GM23338 (cell line): ENCODE measurements around the gene KCNN3.

Source experiments
- CTCF ChIP-seq, 2 experiments: fragments of 200-600 bp in 1 of 2; sonication (generic) in 1 of 2; conservative IDR thresholded peaks; 2 replicates each; pipeline versions ENCODE4 v1.5.1 to v1.6.1; 2016 to 2017; ENCODE audit warnings: antibody characterized with exemption in 2 of 2, low read depth in 2 of 2, mild to moderate bottlenecking in 2 of 2, moderate library complexity in 1 of 2
- NANOG ChIP-seq: IDR thresholded peaks from 2 replicates; pipeline ENCODE4 v1.6.1; 2016; ENCODE audit warnings: antibody characterized with exemption, borderline replicate concordance
- POLR2AphosphoS5 ChIP-seq: IDR thresholded peaks from 2 replicates; pipeline ENCODE4 v1.6.1; 2016; ENCODE audit warnings: antibody characterized with exemption, low read depth
- ZNF462 ChIP-seq: fragments of 250-450 bp; sonication (Bioruptor Pico); IDR thresholded peaks from 2 replicates; pipeline ENCODE4 v1.5.0; 2020; ENCODE audit warnings: mild to moderate bottlenecking, moderate library complexity
- TF ChIP-seq, protein P1 (sequence below): IDR thresholded peaks from 2 replicates; pipeline ENCODE4 v1.6.1; 2016; ENCODE audit warnings: antibody characterized with exemption

DNA sequence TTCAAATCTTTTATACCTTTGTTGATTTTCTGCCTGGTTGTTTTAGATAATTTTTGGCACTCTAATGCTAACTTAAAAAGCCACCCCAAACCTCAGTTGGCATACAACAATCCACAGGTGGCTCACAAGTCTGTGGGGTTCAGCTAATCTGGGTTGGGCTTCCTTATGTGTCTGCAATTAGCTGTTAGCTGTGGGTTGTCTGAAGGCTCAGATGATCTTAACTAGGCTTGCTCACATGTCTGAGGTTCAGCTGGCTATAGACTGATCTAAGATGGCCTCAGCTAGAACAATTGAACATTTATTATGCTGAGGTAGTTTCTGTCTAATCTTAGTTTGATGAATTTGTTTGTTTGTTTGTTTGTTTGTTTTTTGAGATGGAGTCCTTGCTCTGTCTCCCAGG is 217.2 kb downstream of the KCNN3 start:
- TF ChIP-seq NANOG = no peak
- no peak for TF ChIP-seq CTCF (conservative IDR thresholded peaks at IDR 0.05; ENCODE audit: low read depth in 2 of 2)
- TF ChIP-seq ZNF462 (CRISPR knock-in tag) = no peak
- TF ChIP-seq, protein P1, sequence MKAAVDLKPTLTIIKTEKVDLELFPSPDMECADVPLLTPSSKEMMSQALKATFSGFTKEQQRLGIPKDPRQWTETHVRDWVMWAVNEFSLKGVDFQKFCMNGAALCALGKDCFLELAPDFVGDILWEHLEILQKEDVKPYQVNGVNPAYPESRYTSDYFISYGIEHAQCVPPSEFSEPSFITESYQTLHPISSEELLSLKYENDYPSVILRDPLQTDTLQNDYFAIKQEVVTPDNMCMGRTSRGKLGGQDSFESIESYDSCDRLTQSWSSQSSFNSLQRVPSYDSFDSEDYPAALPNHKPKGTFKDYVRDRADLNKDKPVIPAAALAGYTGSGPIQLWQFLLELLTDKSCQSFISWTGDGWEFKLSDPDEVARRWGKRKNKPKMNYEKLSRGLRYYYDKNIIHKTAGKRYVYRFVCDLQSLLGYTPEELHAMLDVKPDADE = no peak
- TF ChIP-seq POLR2AphosphoS5 = no peak
